Measurements from ENCODE around the gene INO80B.

- TF ChIP-seq YY1 (IDR thresholded peaks at IDR 0.05; ENCODE audit: insufficient read depth, insufficient read length) (no peak), SUZ12 (IDR thresholded peaks at IDR 0.05; ENCODE audit: extremely low read depth, insufficient read depth, insufficient read length) (no peak), ZNF274 (IDR thresholded peaks at IDR 0.05; ENCODE audit: low read depth, low read length) (no peak)
Measured at GRCh38 chr2:74457549-74458131, 2.8 kb downstream of the INO80B start.

Measured in NT2/D1 (cell line).